CD14-positive monocyte (primary cell): ENCODE data around the gene SYS1. TPM values are rescaled to one million over a fixed set of nuclear protein-coding genes. Genes with fewer than 3 reads are reported as not detected.

Source experiments
- DNase-seq, 3 donors: peaks; one replicate each; pipeline ENCODE4 v3.0.0-alpha.2; 2011 to 2022
- H2AFZ ChIP-seq: 2 replicates; pipeline ENCODE4 v1.6.0; 2012; ENCODE audit warnings: mild to moderate bottlenecking, low read depth, low read length, inconsistent platforms; ENCODE audit not compliant: insufficient read depth, poor library complexity, severe bottlenecking
- H3K27ac ChIP-seq, 2 donors: 1 replicate in 1 of 2; 2 replicates in 1 of 2; pipeline ENCODE4 v1.5.1; 2012 to 2013; ENCODE audit warnings: low read length in 2 of 2, control low read depth in 1 of 2, inconsistent platforms in 1 of 2, low read depth in 1 of 2, mild to moderate bottlenecking in 1 of 2
- H3K27me3 ChIP-seq, 2 donors: one replicate each; pipeline versions ENCODE4 v1.6.0 to v1.6.1; 2011 to 2013; ENCODE audit warnings: low read length in 2 of 2; ENCODE audit not compliant: control insufficient read depth in 2 of 2, insufficient read depth in 2 of 2
- H3K36me3 ChIP-seq, 2 donors: replicated peaks in 1 of 2; 1 replicate in 1 of 2; 2 replicates in 1 of 2; pipeline versions ENCODE4 v1.5.1 to v1.6.1; 2012 to 2013; ENCODE audit warnings: low read length in 2 of 2, control low read depth in 1 of 2, inconsistent platforms in 1 of 2, mild to moderate bottlenecking in 1 of 2; ENCODE audit not compliant: insufficient read depth in 2 of 2, control insufficient read depth in 1 of 2
- H3K4me1 ChIP-seq, 2 donors: 1 replicate in 1 of 2; 2 replicates in 1 of 2; pipeline versions ENCODE4 v1.5.1 to v1.6.1; 2012 to 2013; ENCODE audit warnings: low read length in 2 of 2, control low read depth in 1 of 2, inconsistent platforms in 1 of 2, mild to moderate bottlenecking in 1 of 2, moderate library complexity in 1 of 2; ENCODE audit not compliant: insufficient read depth in 2 of 2, control insufficient read depth in 1 of 2
- H3K4me2 ChIP-seq: replicated peaks from 2 replicates; pipeline ENCODE3; 2012; ENCODE audit warnings: low read length, moderate library complexity, mild to moderate bottlenecking; ENCODE audit not compliant: poor library complexity, severe bottlenecking; ENCODE audit errors: extremely low read depth
- H3K4me3 ChIP-seq, 3 experiments: fragments of 200-600 bp in 1 of 3; sonication (generic) in 1 of 3; replicated peaks in 1 of 3; 1 replicate in 2 of 3; 2 replicates in 1 of 3; pipeline ENCODE4 v1.5.1; 2011 to 2013; ENCODE audit warnings: low read length in 3 of 3, mild to moderate bottlenecking in 3 of 3, control low read depth in 2 of 3, low read depth in 2 of 3, inconsistent platforms in 1 of 3, moderate library complexity in 1 of 3
- H3K79me2 ChIP-seq: 2 replicates; pipeline ENCODE4 v1.6.0; 2012; ENCODE audit warnings: mild to moderate bottlenecking, control low read depth, inconsistent platforms, low read length, moderate library complexity; ENCODE audit not compliant: insufficient read depth
- H3K9ac ChIP-seq: 2 replicates; pipeline ENCODE4 v1.6.0; 2017; ENCODE audit warnings: low read length, mild to moderate bottlenecking; ENCODE audit not compliant: insufficient read depth, poor library complexity, severe bottlenecking
- H3K9me3 ChIP-seq, 2 donors: replicated peaks in 1 of 2; 1 replicate in 1 of 2; 2 replicates in 1 of 2; pipeline versions ENCODE4 v1.5.1 to v1.6.1; 2012 to 2013; ENCODE audit warnings: low read length in 2 of 2, control low read depth in 1 of 2; ENCODE audit not compliant: control insufficient read depth in 1 of 2, insufficient read depth in 1 of 2
- H4K20me1 ChIP-seq: 2 replicates; pipeline ENCODE4 v1.6.0; 2012; ENCODE audit warnings: mild to moderate bottlenecking, low read length, control low read depth, moderate library complexity; ENCODE audit not compliant: insufficient read depth
- H3K27ac Mint-ChIP-seq, 7 donors: one replicate each; pipeline ENCODE4 v1.8.0; 2020; ENCODE audit warnings: mild to moderate bottlenecking in 7 of 7, mixed read lengths in 7 of 7, moderate library complexity in 6 of 7, inconsistent platforms in 2 of 7
- H3K27me3 Mint-ChIP-seq, 3 donors: one replicate each; pipeline ENCODE4 v1.8.0; 2021 to 2022; ENCODE audit warnings: low read depth in 3 of 3, mild to moderate bottlenecking in 3 of 3, mixed read lengths in 3 of 3, moderate library complexity in 3 of 3, inconsistent platforms in 1 of 3
- H3K36me3 Mint-ChIP-seq, 2 donors: one replicate each; pipeline ENCODE4 v1.8.0; 2020; ENCODE audit warnings: mixed read lengths in 2 of 2, inconsistent platforms in 1 of 2, mild to moderate bottlenecking in 1 of 2
- H3K4me1 Mint-ChIP-seq: one replicate; pipeline ENCODE4 v1.8.0; 2020; ENCODE audit warnings: mild to moderate bottlenecking, mixed read lengths
- H3K4me3 Mint-ChIP-seq, 2 donors: one replicate each; pipeline ENCODE4 v1.8.0; 2020; ENCODE audit warnings: mild to moderate bottlenecking in 2 of 2, mixed read lengths in 2 of 2, moderate library complexity in 1 of 2
- H3K9me3 Mint-ChIP-seq, 7 donors: one replicate each; pipeline ENCODE4 v1.8.0; 2020 to 2022; ENCODE audit warnings: mixed read lengths in 7 of 7, mild to moderate bottlenecking in 6 of 7, moderate library complexity in 6 of 7, inconsistent platforms in 2 of 7
- CTCF ChIP-seq: fragments of 200-600 bp; IDR thresholded peaks from one replicate; pipeline ENCODE4 v1.8.0; 2022; ENCODE audit warnings: antibody characterized with exemption, mild to moderate bottlenecking
- WGBS: methylation state at CpG from one replicate; pipeline ENCODE4 v1.1.5; 2013; ENCODE audit warnings: missing lambda C conversion rate; ENCODE audit not compliant: insufficient coverage; 5-methylcytosine and 5-hydroxymethylcytosine counted together
- intact Hi-C, 2 donors: fragments of 100-400 bp; cut with micrococcal nuclease; formaldehyde crosslinking; loops; one replicate each; pipeline versions ENCODE4 v1.15.0 to v1.15.1; 2023
- polyA plus RNA-seq, 3 donors: library from polyadenylated mRNA; depleted of rRNA in 1 of 3; unstranded in 2 of 3; stranded (reverse) in 1 of 3; fragments of 300-500 nt in 2 of 3; fragments of >200 nt in 1 of 3; fragmentation: Illumina TruSeq in 2 of 3; gene quantifications; 1 replicate in 2 of 3; 2 replicates in 1 of 3; pipeline ENCODE4 v1.2.3, GENCODE V29; 2012 to 2021

The SYS1 gene
- polyA plus RNA-seq, 3 donors: 16.8 to 23.1 (median 22.1) TPM

- WGBS: no CpG with 5 or more reads among the region's 2 CpGs
Measured at GRCh38 chr20:45391559-45391958, 28.6 kb downstream of the SYS1 start.

GRCh38 chr20:45392733-45393132, 29.8 kb downstream of the SYS1 start:
- Mint-ChIP-seq H3K27ac (no peak overlapping the region), H3K27me3 (peaks cover 2 to 10% (median 3%) of the 10 kb centered on the region in 3 donors), H3K36me3 (no peaks in the 10 kb centered on the region), H3K4me3 (no peak overlapping the region), H3K4me1 (peaks cover 2% of the 10 kb centered on the region), H3K9me3 (peaks cover 0 to 1% (median 0%) of the 10 kb centered on the region in 7 donors)
- Histone ChIP-seq H4K20me1 (no peaks in the 10 kb centered on the region), H3K27me3 (no peaks in the 10 kb centered on the region), H3K4me2 (no peak overlapping the region), H2AFZ (no peak overlapping the region), H3K27ac (no peak overlapping the region), H3K9ac (no peak overlapping the region), H3K9me3 (no peaks in the 10 kb centered on the region), H3K4me3 (no peak overlapping the region), H3K4me1 (no peaks in the 10 kb centered on the region), H3K36me3 (no peaks in the 10 kb centered on the region), H3K79me2 (no peaks in the 10 kb centered on the region)
- no peak for TF ChIP-seq CTCF
- intact Hi-C loops: no loop called here
- no peak for DNase-seq
- no CpG with 5 or more reads among the region's 3 CpGs for WGBS

More at GRCh38 chr20:45391559-45391958, 28.6 kb downstream of the SYS1 start:
- Histone ChIP-seq H4K20me1 (no peaks in the 10 kb centered on the region), H3K4me3 (no peak overlapping the region), H3K4me1 (no peaks in the 10 kb centered on the region), H3K27ac (no peak overlapping the region), H3K4me2 (no peak overlapping the region), H3K27me3 (no peaks in the 10 kb centered on the region), H3K9ac (no peak overlapping the region), H3K9me3 (no peaks in the 10 kb centered on the region), H3K79me2 (no peaks in the 10 kb centered on the region), H2AFZ (no peak overlapping the region), H3K36me3 (no peaks in the 10 kb centered on the region)
- peaks cover 2 to 10% (median 3%) of the 10 kb centered on the region in 3 donors for H3K27me3 Mint-ChIP-seq
- peaks cover 0 to 3% (median 0%) of the 10 kb centered on the region in 7 donors for H3K9me3 Mint-ChIP-seq
- H3K36me3 Mint-ChIP-seq: peaks cover 0 to 1% of the 10 kb centered on the region in 2 donors
- H3K4me3 Mint-ChIP-seq: no peak overlapping the region
- no peak for TF ChIP-seq CTCF
- no peak for DNase-seq
- intact Hi-C loops: no loop called here
- no peak overlapping the region for H3K27ac Mint-ChIP-seq
- peaks cover 2% of the 10 kb centered on the region for H3K4me1 Mint-ChIP-seq
